HepG2 (cell line): ENCODE measurements around the gene CSNK1G3. TPM values are rescaled to one million over a fixed set of nuclear protein-coding genes. Genes with fewer than 3 reads are reported as not detected.

Source experiments
- ATAC-seq: fragments of 200-7000 bp; cut with Tn5 transposase; 3 replicates; pipeline ENCODE4 v1.9.1; 2020; ENCODE audit warnings: mild to moderate bottlenecking, moderate library complexity
- BruUV-seq: library from RNA; stranded (reverse); fragments of 400-500 nt; replicated peaks from 2 replicates; lab custom pipeline; 2021; lab: Mats Ljungman, UMichigan
- CTCF ChIA-PET: fragments of 300-600 bp; formaldehyde crosslinking; extraction: SDS; loops from one replicate; lab custom pipeline; 2021; ENCODE audit warnings: low total read pairs, inconsistent platforms, low intra/inter-chr PET ratio; lab: Yijun Ruan, JAX
- POLR2A ChIA-PET: fragments of 350-600 bp; sonication (Branson Sonifier 250); formaldehyde crosslinking; loops from one replicate; lab custom pipeline; 2020; ENCODE audit warnings: antibody characterized with exemption, inconsistent platforms; lab: Yijun Ruan, JAX
- DNase-seq: peaks from one replicate; pipeline ENCODE4 v3.0.0-alpha.2; 2015; ENCODE audit warnings: low spot score
- FAIRE-seq: peaks from 3 replicates; lab custom pipeline; 2011; peaks lifted over from hg19 to GRCh38; lab: Jason Lieb, UNC
- H2AFZ ChIP-seq: one replicate; pipeline ENCODE4 v1.6.1; 2011; ENCODE audit warnings: low read length, inconsistent platforms
- H3K27ac ChIP-seq: fragments of 300-600 bp; 3 replicates; pipeline ENCODE4 v1.8.0; 2011; ENCODE audit warnings: mixed run types, mild to moderate bottlenecking, mixed read lengths, low read length, inconsistent platforms; ENCODE audit not compliant: insufficient read depth; ENCODE audit errors: extremely low read length
- H3K27me3 ChIP-seq, 2 experiments: fragments of 200-600 bp in 1 of 2; 2 replicates in 1 of 2; 3 replicates in 1 of 2; pipeline versions ENCODE4 v1.6.0 to v1.8.0; 2011; ENCODE audit warnings: low read length in 2 of 2, mild to moderate bottlenecking in 2 of 2, moderate library complexity in 2 of 2, inconsistent platforms in 1 of 2; ENCODE audit not compliant: insufficient read depth in 2 of 2, control insufficient read depth in 1 of 2
- H3K36me3 ChIP-seq, 2 experiments: fragments of 200-600 bp in 1 of 2; replicated peaks in 1 of 2; 2 replicates in 1 of 2; 3 replicates in 1 of 2; pipeline versions ENCODE4 v1.5.1 to v1.8.0; 2011; ENCODE audit warnings: low read length in 2 of 2, inconsistent platforms in 1 of 2; ENCODE audit not compliant: insufficient read depth in 2 of 2, control insufficient read depth in 1 of 2
- H3K4me1 ChIP-seq: 2 replicates; pipeline ENCODE4 v1.5.1; 2012; ENCODE audit warnings: low read length, inconsistent platforms; ENCODE audit not compliant: insufficient read depth
- H3K4me2 ChIP-seq: 2 replicates; pipeline ENCODE4 v1.6.0; 2011; ENCODE audit warnings: low read depth, low read length, inconsistent platforms
- H3K4me3 ChIP-seq, 3 experiments: fragments of 200-600 bp in 1 of 3; sonication (generic), shearing (Covaris generic) in 1 of 3; replicated peaks in 1 of 3; 2 replicates each; pipeline ENCODE4 v1.5.1; 2011 to 2016; ENCODE audit warnings: low read length in 3 of 3, inconsistent platforms in 2 of 3, low read depth in 2 of 3, mild to moderate bottlenecking in 2 of 3, control low read depth in 1 of 3, mixed read lengths in 1 of 3; ENCODE audit not compliant: insufficient read depth in 1 of 3
- H3K79me2 ChIP-seq: one replicate; pipeline ENCODE4 v1.6.1; 2011; ENCODE audit warnings: low read length, inconsistent platforms; ENCODE audit not compliant: insufficient read depth
- H3K9ac ChIP-seq: 2 replicates; pipeline ENCODE4 v1.6.0; 2011; ENCODE audit warnings: mild to moderate bottlenecking, low read depth, low read length, inconsistent platforms; ENCODE audit not compliant: insufficient read depth
- H3K9me3 ChIP-seq: 2 replicates; pipeline ENCODE4 v1.5.1; 2012; ENCODE audit warnings: mild to moderate bottlenecking, low read length
- H4K20me1 ChIP-seq: 2 replicates; pipeline ENCODE4 v1.6.0; 2011; ENCODE audit warnings: inconsistent platforms, mild to moderate bottlenecking, low read length, moderate library complexity; ENCODE audit not compliant: insufficient read depth
- AKAP8 ChIP-seq: sonication (generic); formaldehyde crosslinking; IDR thresholded peaks from 2 replicates; pipeline ENCODE4 v1.5.1; 2020; ENCODE audit warnings: mild to moderate bottlenecking, missing genetic modification reagents
- MAFK ChIP-seq, 2 experiments: IDR thresholded peaks in 1 of 2; conservative IDR thresholded peaks in 1 of 2; 2 replicates each; pipeline ENCODE4 v1.6.1; 2011; ENCODE audit warnings: improper control_type of control experiment in 2 of 2, low read length in 2 of 2
- PHB2 ChIP-seq: fragments of 450-650 bp; IDR thresholded peaks from 2 replicates; pipeline ENCODE4 v1.6.1; 2018; ENCODE audit not compliant: partially characterized antibody
- RFXAP ChIP-seq: sonication (generic); formaldehyde crosslinking; IDR thresholded peaks from 2 replicates; pipeline ENCODE4 v1.4.0; 2020; ENCODE audit warnings: missing genetic modification reagents, borderline replicate concordance
- ZFP36L1 ChIP-seq: sonication (generic); formaldehyde crosslinking; IDR thresholded peaks from 2 replicates; pipeline ENCODE4 v1.8.0; 2022; ENCODE audit warnings: mild to moderate bottlenecking, missing genetic modification reagents, moderate library complexity
- ZIK1 ChIP-seq: sonication (generic); formaldehyde crosslinking; IDR thresholded peaks from 2 replicates; pipeline ENCODE4 v1.5.0; 2020; ENCODE audit warnings: mild to moderate bottlenecking, low read depth, missing genetic modification reagents, borderline replicate concordance
- ZNF615 ChIP-seq: sonication (generic); formaldehyde crosslinking; IDR thresholded peaks from 2 replicates; pipeline ENCODE4 v1.5.0; 2020; ENCODE audit warnings: mild to moderate bottlenecking, missing genetic modification reagents, borderline replicate concordance
- WGBS: methylation state at CpG from one replicate; pipeline ENCODE4 v1.1.6; 2017; ENCODE audit warnings: low lambda C conversion rate; 5-methylcytosine and 5-hydroxymethylcytosine counted together
- in situ Hi-C: cut with HindIII; loops from 2 replicates; pipeline ENCODE4 v1.10.0; 2017; ENCODE audit warnings: low pct_unique_long_range_greater_than_20kb; ENCODE audit not compliant: extremely low pct_ligation_motif_present
- intact Hi-C: fragments of 100-400 bp; cut with micrococcal nuclease; formaldehyde crosslinking; loops from one replicate; pipeline ENCODE4 v1.10.0; 2022; ENCODE audit not compliant: unreplicated experiment
- polyA plus RNA-seq, 8 experiments: library from polyadenylated mRNA; depleted of rRNA in 3 of 8; stranded (reverse) in 7 of 8; unstranded in 1 of 8; fragments of >200 nt; fragmentation: Illumina TruSeq in 4 of 8; extraction: Trizol in 4 of 8; gene quantifications; 2 replicates each; pipeline versions ENCODE4 v1.2.1 to v1.2.3, GENCODE V29; 2011 to 2016; ENCODE audit warnings: low read depth in 4 of 8, missing spikeins in 1 of 8, mixed read lengths in 1 of 8; ENCODE audit not compliant: insufficient read depth in 1 of 8
- total RNA-seq, 5 experiments: library from RNA; depleted of rRNA; stranded (reverse); fragments of >200 nt; fragmentation: Illumina TruSeq; extraction: Trizol; gene quantifications; 2 replicates each; pipeline ENCODE4 v1.2.3, GENCODE V29; 2016; ENCODE audit warnings: low read depth in 1 of 5
- TF ChIP-seq, protein P1 (sequence below), 2 experiments: IDR thresholded peaks; 2 replicates each; pipeline ENCODE4 v1.6.1; 2011 to 2012; ENCODE audit warnings: low read length in 2 of 2, borderline replicate concordance in 1 of 2, low read depth in 1 of 2, mild to moderate bottlenecking in 1 of 2, moderate library complexity in 1 of 2

The CSNK1G3 gene
- total and polyA plus RNA-seq, 2 of the 13 experiments (the other 11 are each of a cell fraction or from before 2014, with no cell fraction given) = 11.3 to 31.5 TPM

DNA sequence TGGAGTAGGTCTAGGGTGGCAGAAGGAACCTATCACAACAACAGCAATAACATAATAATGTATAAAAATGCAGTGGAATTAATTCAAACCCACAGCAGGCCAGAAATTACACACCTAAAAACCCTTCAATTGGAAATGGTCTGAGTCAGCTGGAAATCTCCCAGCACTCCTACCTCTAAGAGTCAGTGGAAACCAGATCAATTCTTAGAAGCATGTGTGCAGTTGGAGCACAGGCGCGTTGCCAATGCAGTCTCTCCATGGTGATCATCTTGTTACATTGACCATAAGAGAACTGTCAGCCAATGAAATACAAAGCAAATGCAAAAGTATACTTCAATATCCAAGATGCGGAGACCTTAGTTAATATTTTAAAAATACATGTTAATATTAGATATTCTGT lies 15.1 kb upstream of the CSNK1G3 start:
- Histone ChIP-seq H3K27ac (no peak overlapping the region), H3K9me3 (no peaks in the 10 kb centered on the region), H3K9ac (no peak overlapping the region), H2AFZ (no peak overlapping the region), H3K4me1 (no peaks in the 10 kb centered on the region), H3K4me2 (no peak overlapping the region), H3K79me2 (no peaks in the 10 kb centered on the region), H3K27me3 (no peaks in the 10 kb centered on the region; a peak in 1 of 5 replicates), H4K20me1 (no peaks in the 10 kb centered on the region), H3K4me3 (no peak overlapping the region), H3K36me3 (no peaks in the 10 kb centered on the region)
- POLR2A ChIA-PET = interaction anchor here (1.0 kb wide), 1 partner anchor 15 kb away, joined by 4 read pairs; the partner anchor contains the start of gene CSNK1G3
- no peak for DNase-seq
- no TSS peak for BruUV-seq
- CTCF ChIA-PET = no interaction called here
- ATAC-seq = no peak
- intact Hi-C loops (no loop called here), in situ Hi-C loops (no loop called here)
- TF ChIP-seq ZNF615 (CRISPR knock-in tag) = no peak
- no peak for TF ChIP-seq PHB2
- TF ChIP-seq, protein P1, sequence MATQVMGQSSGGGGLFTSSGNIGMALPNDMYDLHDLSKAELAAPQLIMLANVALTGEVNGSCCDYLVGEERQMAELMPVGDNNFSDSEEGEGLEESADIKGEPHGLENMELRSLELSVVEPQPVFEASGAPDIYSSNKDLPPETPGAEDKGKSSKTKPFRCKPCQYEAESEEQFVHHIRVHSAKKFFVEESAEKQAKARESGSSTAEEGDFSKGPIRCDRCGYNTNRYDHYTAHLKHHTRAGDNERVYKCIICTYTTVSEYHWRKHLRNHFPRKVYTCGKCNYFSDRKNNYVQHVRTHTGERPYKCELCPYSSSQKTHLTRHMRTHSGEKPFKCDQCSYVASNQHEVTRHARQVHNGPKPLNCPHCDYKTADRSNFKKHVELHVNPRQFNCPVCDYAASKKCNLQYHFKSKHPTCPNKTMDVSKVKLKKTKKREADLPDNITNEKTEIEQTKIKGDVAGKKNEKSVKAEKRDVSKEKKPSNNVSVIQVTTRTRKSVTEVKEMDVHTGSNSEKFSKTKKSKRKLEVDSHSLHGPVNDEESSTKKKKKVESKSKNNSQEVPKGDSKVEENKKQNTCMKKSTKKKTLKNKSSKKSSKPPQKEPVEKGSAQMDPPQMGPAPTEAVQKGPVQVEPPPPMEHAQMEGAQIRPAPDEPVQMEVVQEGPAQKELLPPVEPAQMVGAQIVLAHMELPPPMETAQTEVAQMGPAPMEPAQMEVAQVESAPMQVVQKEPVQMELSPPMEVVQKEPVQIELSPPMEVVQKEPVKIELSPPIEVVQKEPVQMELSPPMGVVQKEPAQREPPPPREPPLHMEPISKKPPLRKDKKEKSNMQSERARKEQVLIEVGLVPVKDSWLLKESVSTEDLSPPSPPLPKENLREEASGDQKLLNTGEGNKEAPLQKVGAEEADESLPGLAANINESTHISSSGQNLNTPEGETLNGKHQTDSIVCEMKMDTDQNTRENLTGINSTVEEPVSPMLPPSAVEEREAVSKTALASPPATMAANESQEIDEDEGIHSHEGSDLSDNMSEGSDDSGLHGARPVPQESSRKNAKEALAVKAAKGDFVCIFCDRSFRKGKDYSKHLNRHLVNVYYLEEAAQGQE (IDR thresholded peaks at IDR 0.05; ENCODE audit: borderline replicate concordance in 1 of 2, low read depth in 1 of 2, low read length in 2 of 2) = no peak
- TF ChIP-seq ZFP36L1 (CRISPR knock-in tag) = no peak
- peak in 1 of 2 experiments; percentile 20; a peak in 1 of 4 replicates for TF ChIP-seq MAFK (conservative IDR thresholded peaks at IDR 0.05 in 1 of 2, IDR thresholded peaks at IDR 0.05 in 1 of 2; ENCODE audit: low read length in 2 of 2)
- no peak for TF ChIP-seq ZIK1 (CRISPR knock-in tag)
- no peak for TF ChIP-seq RFXAP (CRISPR knock-in tag)
- no peak for TF ChIP-seq AKAP8
- WGBS = 68% methylated on average over 3 of the region's 3 CpGs
- no peak for FAIRE-seq
